Trophoblast cell (in vitro differentiated cells and primary cell): Measurements from ENCODE around the gene IFITM10.

Source experiments
- DNase-seq, 2 donors: peaks; one replicate each; pipeline ENCODE4 v3.0.0-alpha.2; 2016
- H2AFZ ChIP-seq: 2 replicates; pipeline ENCODE4 v1.6.1; 2013; ENCODE audit warnings: low read length, moderate library complexity, mild to moderate bottlenecking; ENCODE audit not compliant: insufficient read depth, poor library complexity
- H2AK5ac ChIP-seq: 2 replicates; pipeline ENCODE4 v1.6.1; 2013; ENCODE audit warnings: mild to moderate bottlenecking, low read length
- H2BK120ac ChIP-seq: 2 replicates; pipeline ENCODE4 v1.6.1; 2013; ENCODE audit warnings: low read length, mild to moderate bottlenecking, moderate library complexity; ENCODE audit not compliant: insufficient read depth, poor library complexity
- H2BK12ac ChIP-seq: 2 replicates; pipeline ENCODE4 v1.6.1; 2013; ENCODE audit warnings: mild to moderate bottlenecking, low read length, moderate library complexity
- H2BK5ac ChIP-seq: 2 replicates; pipeline ENCODE4 v1.6.1; 2013; ENCODE audit warnings: low read length, low read depth, moderate library complexity, mild to moderate bottlenecking; ENCODE audit not compliant: poor library complexity
- H3K14ac ChIP-seq: 2 replicates; pipeline ENCODE4 v1.6.1; 2013; ENCODE audit warnings: mild to moderate bottlenecking, low read length
- H3K18ac ChIP-seq: 2 replicates; pipeline ENCODE4 v1.6.1; 2013; ENCODE audit warnings: mild to moderate bottlenecking, low read length
- H3K23ac ChIP-seq: 2 replicates; pipeline ENCODE4 v1.6.1; 2013; ENCODE audit warnings: low read length
- H3K27ac ChIP-seq: 2 replicates; pipeline ENCODE4 v1.5.1; 2013; ENCODE audit warnings: low read depth, mild to moderate bottlenecking, inconsistent platforms, low read length, moderate library complexity
- H3K27me3 ChIP-seq: 2 replicates; pipeline ENCODE4 v1.6.1; 2013; ENCODE audit warnings: inconsistent platforms, mild to moderate bottlenecking, low read length, moderate library complexity; ENCODE audit not compliant: insufficient read depth
- H3K36me3 ChIP-seq, 2 experiments: 1 replicate in 1 of 2; 2 replicates in 1 of 2; pipeline ENCODE4 v1.6.1; 2013; ENCODE audit warnings: low read length in 2 of 2, mild to moderate bottlenecking in 2 of 2, moderate library complexity in 1 of 2; ENCODE audit not compliant: insufficient read depth in 2 of 2, control insufficient read depth in 1 of 2
- H3K4ac ChIP-seq: 2 replicates; pipeline ENCODE4 v1.6.1; 2013; ENCODE audit warnings: low read depth, mild to moderate bottlenecking, low read length, moderate library complexity
- H3K4me1 ChIP-seq, 2 experiments: 1 replicate in 1 of 2; 2 replicates in 1 of 2; pipeline ENCODE4 v1.6.1; 2013; ENCODE audit warnings: low read length in 2 of 2, mild to moderate bottlenecking in 2 of 2, moderate library complexity in 1 of 2; ENCODE audit not compliant: insufficient read depth in 2 of 2, control insufficient read depth in 1 of 2
- H3K4me2 ChIP-seq: 2 replicates; pipeline ENCODE4 v1.6.1; 2013; ENCODE audit warnings: inconsistent platforms, mild to moderate bottlenecking, low read length, moderate library complexity
- H3K4me3 ChIP-seq: 2 replicates; pipeline ENCODE4 v1.5.1; 2013; ENCODE audit warnings: mild to moderate bottlenecking, low read depth, low read length, inconsistent platforms
- H3K79me1 ChIP-seq: one replicate; pipeline ENCODE4 v1.6.1; 2013; ENCODE audit warnings: low read length
- H3K79me2 ChIP-seq: 2 replicates; pipeline ENCODE4 v1.6.1; 2013; ENCODE audit warnings: low read length, mild to moderate bottlenecking; ENCODE audit not compliant: control insufficient read depth, insufficient read depth, poor library complexity
- H3K9ac ChIP-seq: 2 replicates; pipeline ENCODE4 v1.6.1; 2013; ENCODE audit warnings: mild to moderate bottlenecking, low read length
- H3K9me3 ChIP-seq: 2 replicates; pipeline ENCODE4 v1.6.1; 2013; ENCODE audit warnings: low read depth, mild to moderate bottlenecking, control low read depth, inconsistent platforms, low read length; ENCODE audit not compliant: insufficient read depth
- H4K12ac ChIP-seq: 2 replicates; pipeline ENCODE4 v1.6.1; 2013; ENCODE audit warnings: low read depth, mild to moderate bottlenecking, low read length, moderate library complexity
- H4K8ac ChIP-seq: 2 replicates; pipeline ENCODE4 v1.6.1; 2013; ENCODE audit warnings: low read depth, mild to moderate bottlenecking, low read length, moderate library complexity
- H4K91ac ChIP-seq: one replicate; pipeline ENCODE4 v1.6.1; 2013; ENCODE audit warnings: low read depth, mild to moderate bottlenecking, low read length, moderate library complexity
- WGBS: extraction: QIAGEN DNeasy Blood & Tissue Kit; methylation state at CpG from one replicate; pipeline ENCODE4 v1.1.7; 2013; ENCODE audit warnings: missing lambda C conversion rate; ENCODE audit not compliant: insufficient read length, insufficient coverage; ENCODE audit errors: extremely low coverage; 5-methylcytosine and 5-hydroxymethylcytosine counted together

The IFITM10 gene

GRCh38 chr11:1771700-1772099, 21.3 kb upstream of the IFITM10 start:
- no peak overlapping the region for H3K4ac ChIP-seq
- no peaks in the 10 kb centered on the region for H3K27me3 ChIP-seq
- H2AK5ac ChIP-seq: no peak overlapping the region
- no peak overlapping the region for H4K12ac ChIP-seq
- no peak overlapping the region for H3K14ac ChIP-seq
- H3K9ac ChIP-seq: no peak overlapping the region
- no peak overlapping the region for H3K23ac ChIP-seq
- no peak overlapping the region for H2BK12ac ChIP-seq
- no peak overlapping the region for H2BK120ac ChIP-seq
- no peak overlapping the region for H3K27ac ChIP-seq
- H4K8ac ChIP-seq: no peak overlapping the region
- H3K4me2 ChIP-seq: no peak overlapping the region
- H2BK5ac ChIP-seq: no peak overlapping the region
- H3K4me1 ChIP-seq: peaks cover 0 to 2% of the 10 kb centered on the region in 2 experiments
- WGBS: no CpG with 5 or more reads among the region's 6 CpGs
- no peak overlapping the region for H2AFZ ChIP-seq
- no peak overlapping the region for H3K18ac ChIP-seq
- H3K9me3 ChIP-seq: peaks cover 6% of the 10 kb centered on the region
- no peaks in the 10 kb centered on the region for H3K36me3 ChIP-seq
- no peak overlapping the region for H3K4me3 ChIP-seq
- DNase-seq: no peak
- no peaks in the 10 kb centered on the region for H3K79me2 ChIP-seq
- peaks cover 2% of the 10 kb centered on the region for H3K79me1 ChIP-seq
- H4K91ac ChIP-seq: no peak overlapping the region

- Histone ChIP-seq H3K27ac (no peak overlapping the region), H4K91ac (no peak overlapping the region)
Measured at GRCh38 chr11:1771273-1771672, 20.9 kb upstream of the IFITM10 start.

GRCh38 chr11:1770528-1770927, 20.1 kb upstream of the IFITM10 start:
- H3K9ac ChIP-seq: no peak overlapping the region
- H3K4ac ChIP-seq: no peak overlapping the region
- H2AK5ac ChIP-seq: no peak overlapping the region
- no peak overlapping the region for H2BK5ac ChIP-seq
- no peak overlapping the region for H3K27ac ChIP-seq
- peaks cover 2% of the 10 kb centered on the region for H3K79me1 ChIP-seq
- no peak overlapping the region for H4K8ac ChIP-seq
- H4K12ac ChIP-seq: no peak overlapping the region
- H3K79me2 ChIP-seq: no peaks in the 10 kb centered on the region
- no peak overlapping the region for H3K18ac ChIP-seq
- H2AFZ ChIP-seq: no peak overlapping the region
- H3K4me2 ChIP-seq: no peak overlapping the region
- no peak overlapping the region for H2BK12ac ChIP-seq
- no peak overlapping the region for H2BK120ac ChIP-seq
- H3K4me1 ChIP-seq: peaks cover 0 to 2% of the 10 kb centered on the region in 2 experiments
- peaks cover 3% of the 10 kb centered on the region for H3K9me3 ChIP-seq
- no peaks in the 10 kb centered on the region for H3K27me3 ChIP-seq
- DNase-seq: no peak
- H3K36me3 ChIP-seq: no peaks in the 10 kb centered on the region
- WGBS: no CpG with 5 or more reads among the region's 5 CpGs
- no peak overlapping the region for H3K4me3 ChIP-seq
- no peak overlapping the region for H3K14ac ChIP-seq
- no peak overlapping the region for H3K23ac ChIP-seq
- no peak overlapping the region for H4K91ac ChIP-seq

More at GRCh38 chr11:1771273-1771672, 20.9 kb upstream of the IFITM10 start:
- no peak overlapping the region for H3K14ac ChIP-seq
- H2AK5ac ChIP-seq: no peak overlapping the region
- no peak overlapping the region for H2BK12ac ChIP-seq
- H3K36me3 ChIP-seq: no peaks in the 10 kb centered on the region
- WGBS: no CpG with 5 or more reads among the region's 18 CpGs
- H3K9me3 ChIP-seq: peaks cover 3% of the 10 kb centered on the region
- H3K18ac ChIP-seq: no peak overlapping the region
- H3K4ac ChIP-seq: no peak overlapping the region
- no peak overlapping the region for H2AFZ ChIP-seq
- H3K9ac ChIP-seq: no peak overlapping the region
- H3K4me1 ChIP-seq: peaks cover 0 to 2% of the 10 kb centered on the region in 2 experiments
- no peak overlapping the region for H3K23ac ChIP-seq
- H2BK120ac ChIP-seq: no peak overlapping the region
- H3K4me3 ChIP-seq: no peak overlapping the region
- H3K4me2 ChIP-seq: no peak overlapping the region
- no peak overlapping the region for H2BK5ac ChIP-seq
- H3K79me2 ChIP-seq: no peaks in the 10 kb centered on the region
- H4K8ac ChIP-seq: no peak overlapping the region
- no peaks in the 10 kb centered on the region for H3K27me3 ChIP-seq
- peaks cover 2% of the 10 kb centered on the region for H3K79me1 ChIP-seq
- no peak overlapping the region for H4K12ac ChIP-seq
- no peak for DNase-seq

- Histone ChIP-seq H4K91ac (no peak overlapping the region), H3K9ac (no peak overlapping the region), H2AFZ (no peak overlapping the region), H4K8ac (no peak overlapping the region), H3K4me1 (peaks cover 0 to 2% of the 10 kb centered on the region in 2 experiments), H3K9me3 (peaks cover 3% of the 10 kb centered on the region), H3K14ac (no peak overlapping the region), H3K4ac (no peak overlapping the region), H2BK120ac (no peak overlapping the region), H3K23ac (no peak overlapping the region), H2BK5ac (no peak overlapping the region), H2AK5ac (no peak overlapping the region), H3K18ac (no peak overlapping the region), H3K27ac (no peak overlapping the region), H3K4me2 (no peak overlapping the region), H3K79me1 (peaks cover 2% of the 10 kb centered on the region), H3K27me3 (no peaks in the 10 kb centered on the region), H3K79me2 (no peaks in the 10 kb centered on the region), H4K12ac (no peak overlapping the region), H2BK12ac (no peak overlapping the region), H3K36me3 (no peaks in the 10 kb centered on the region), H3K4me3 (no peak overlapping the region)
- DNase-seq: no peak
- WGBS: no CpG with 5 or more reads among the region's 7 CpGs
Measured at GRCh38 chr11:1770061-1770460, 19.7 kb upstream of the IFITM10 start.
